ENCODE data around the gene FN3KRP.

FN3KRP gene

DNA sequence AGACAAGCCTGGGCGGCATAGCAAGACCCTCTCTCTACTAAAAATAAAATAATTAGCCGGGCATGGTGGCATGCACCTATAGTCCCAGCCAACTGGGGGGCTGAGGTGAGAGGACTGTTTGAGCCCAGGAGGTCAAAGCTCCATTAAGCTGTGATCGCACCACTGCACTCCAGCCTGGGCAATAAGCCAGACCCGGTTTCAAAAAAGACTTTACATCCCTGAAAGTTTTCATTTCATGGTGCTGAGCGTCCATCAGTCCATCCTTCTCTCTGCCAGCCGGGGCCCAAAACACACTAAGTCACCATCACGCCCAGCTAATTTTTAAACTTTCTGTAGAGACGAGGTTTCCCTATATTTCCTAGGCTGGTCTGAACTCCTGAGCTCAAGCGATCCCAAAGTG lies 28.6 kb upstream of the FN3KRP start:
- no peak for DNase-seq

DNA sequence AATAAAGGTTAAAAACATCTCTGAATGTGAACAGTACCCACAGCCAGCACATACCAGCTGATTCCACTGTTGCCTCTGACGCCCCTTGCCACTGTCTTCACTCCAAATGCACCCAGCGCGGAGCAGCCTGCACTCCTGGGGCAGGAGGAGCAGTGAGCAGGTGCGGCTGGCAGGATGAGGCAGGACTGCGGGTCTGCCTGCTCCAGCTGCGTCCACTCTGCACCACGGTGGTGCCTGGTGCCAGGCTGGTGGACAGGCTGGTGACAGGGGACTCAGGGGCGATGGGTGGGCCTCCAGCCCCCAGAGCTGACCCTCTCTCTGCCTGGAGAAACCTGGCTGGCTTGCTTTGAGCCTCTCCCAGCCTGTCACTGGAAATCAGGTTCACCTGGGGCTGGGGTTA lies 27.4 kb upstream of the FN3KRP start:
- DNase-seq: no peak

DNA sequence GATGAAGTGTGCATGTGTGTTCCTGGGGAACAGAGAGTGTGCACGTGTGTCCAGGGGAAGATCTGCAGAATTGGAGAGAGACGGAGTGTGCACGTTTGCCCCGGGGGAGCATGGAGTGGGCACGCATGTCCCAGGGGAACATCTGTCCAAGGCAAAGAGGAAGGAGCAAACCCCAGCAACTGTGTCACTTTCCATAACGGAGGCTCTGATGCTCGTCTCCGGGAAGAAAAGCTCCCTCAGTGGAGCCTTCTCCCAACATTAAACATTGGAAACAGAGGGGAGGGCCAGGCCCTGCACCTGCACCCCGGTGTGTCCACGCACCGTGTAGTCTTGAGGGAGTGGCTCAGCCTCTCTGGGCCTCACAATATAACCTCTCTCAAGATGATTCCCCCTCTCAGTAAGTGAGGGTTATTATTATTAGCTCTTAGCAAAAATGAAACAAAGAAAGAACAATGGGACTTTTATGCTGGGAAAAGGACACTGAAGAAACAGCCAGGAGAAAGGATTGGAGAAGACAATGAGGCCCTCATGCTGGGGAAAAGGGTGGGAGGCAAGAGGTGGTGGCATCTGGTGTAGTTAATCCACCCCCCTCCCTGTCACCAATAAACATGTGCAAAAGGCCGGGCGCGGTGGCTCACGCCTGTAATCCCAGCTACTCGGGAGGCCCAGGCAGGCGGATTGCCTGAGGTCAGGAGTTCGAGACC lies 25.6 kb upstream of the FN3KRP start:
- DNase-seq: no peak

DNA sequence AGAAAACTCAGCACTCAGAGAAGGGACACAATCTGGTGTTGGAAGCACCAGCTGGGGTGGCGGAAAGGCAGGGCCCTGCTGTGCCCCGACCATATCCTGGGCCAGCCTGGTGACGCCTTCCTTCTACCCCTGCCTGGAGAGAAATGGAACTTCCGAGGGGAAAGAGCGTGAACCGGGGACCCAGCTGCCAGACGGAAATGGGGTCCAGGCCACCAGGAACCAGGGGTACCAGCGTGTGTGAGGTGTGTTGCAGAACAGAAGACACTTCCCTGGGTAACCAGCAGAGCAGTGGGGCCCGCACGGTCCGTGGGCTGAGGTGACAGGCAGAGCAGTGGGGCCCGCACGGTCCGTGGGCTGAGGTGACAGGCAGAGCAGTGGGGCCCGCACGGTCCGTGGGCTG lies 24.8 kb upstream of the FN3KRP start:
- DNase-seq: no peak

DNA sequence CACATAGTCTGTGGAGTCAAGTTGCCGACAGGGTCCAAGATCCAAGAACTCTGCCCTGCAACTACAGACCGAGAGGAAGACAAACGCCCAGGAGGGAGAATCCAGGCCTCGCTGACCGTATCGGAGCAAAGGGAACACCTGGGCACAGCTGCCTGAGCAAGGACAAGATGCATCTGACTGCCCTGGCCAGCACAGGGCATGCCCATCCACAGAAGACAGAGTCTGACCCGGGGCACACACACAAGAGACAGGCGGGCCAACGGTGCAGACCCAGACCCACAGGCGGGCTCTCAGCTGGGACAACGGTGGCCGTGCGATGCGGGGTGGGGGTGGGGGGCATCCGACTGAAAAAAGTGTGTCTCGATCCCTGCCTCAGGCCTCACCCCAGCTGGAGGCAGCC lies 24.2 kb upstream of the FN3KRP start:
- DNase-seq: no peak

DNA sequence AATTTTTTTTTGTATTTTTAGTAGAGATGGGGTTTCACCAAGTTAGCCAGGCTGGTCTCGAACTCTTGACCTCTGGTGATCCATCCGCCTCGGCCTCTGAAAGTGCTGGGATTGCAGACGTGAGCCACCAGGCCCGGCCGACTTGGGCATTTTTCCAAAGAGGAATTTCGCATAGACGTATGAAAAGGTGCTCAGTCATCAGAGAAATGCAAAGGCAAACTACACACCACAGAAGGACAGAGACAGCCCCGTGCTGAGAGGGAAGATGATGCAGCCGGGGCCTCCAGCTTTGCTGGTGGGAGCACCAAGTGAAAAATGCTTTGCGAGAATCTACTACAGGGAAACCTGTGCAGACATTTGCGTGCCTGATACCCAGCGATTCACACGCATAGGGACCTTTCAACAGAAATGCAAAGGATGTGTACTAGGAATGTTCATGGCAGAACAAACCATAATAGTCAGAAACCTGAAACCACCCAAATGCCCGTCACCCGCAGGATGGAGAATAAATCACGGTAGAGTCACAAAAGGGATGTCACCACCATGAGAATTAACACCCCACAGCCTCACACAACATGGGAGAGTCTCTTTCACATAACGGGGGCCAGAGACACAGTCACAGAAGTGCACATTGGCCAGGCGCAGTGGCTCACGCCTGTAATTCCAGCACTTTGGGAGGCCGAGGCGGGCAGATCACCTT lies 23.2 kb upstream of the FN3KRP start:
- no peak for DNase-seq

DNA sequence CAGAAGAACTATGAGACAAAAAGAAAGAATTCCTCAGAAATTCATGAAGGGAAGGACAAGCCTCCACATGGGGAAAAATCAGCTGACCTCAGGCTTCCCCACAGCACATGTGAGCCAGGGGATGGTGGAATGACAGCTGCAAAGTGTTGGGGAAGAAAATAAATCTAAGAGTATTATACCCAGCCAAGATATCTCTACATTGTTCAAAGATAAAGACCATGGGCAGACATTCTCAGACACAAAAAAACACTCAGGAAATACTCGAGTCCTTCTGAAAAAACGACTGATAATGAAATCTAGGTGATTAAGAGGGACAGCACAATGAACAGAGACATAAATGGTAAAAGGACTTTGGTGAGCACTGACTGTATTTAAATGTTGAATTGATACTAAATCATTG lies 21.9 kb upstream of the FN3KRP start:
- no peak for DNase-seq

DNA sequence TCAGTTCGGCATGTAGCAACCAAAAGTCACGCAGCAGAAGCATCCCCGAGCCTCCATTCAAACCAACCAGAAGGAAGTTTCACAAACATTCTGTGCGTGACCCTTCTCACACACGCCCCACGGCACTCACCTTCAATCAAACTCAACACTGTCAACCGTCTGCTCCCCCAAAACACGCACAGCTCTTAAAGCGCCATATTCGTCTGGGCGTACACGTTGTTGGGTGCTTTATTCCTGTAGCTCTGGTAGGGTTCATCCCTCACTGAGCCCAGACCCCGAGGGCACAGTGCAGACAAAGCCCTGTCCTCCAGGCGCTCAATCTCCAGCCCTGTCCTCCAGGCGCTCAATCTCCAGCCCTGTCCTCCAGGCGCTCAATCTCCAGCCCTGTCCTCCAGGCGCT lies 20.2 kb upstream of the FN3KRP start:
- DNase-seq: no peak

DNA sequence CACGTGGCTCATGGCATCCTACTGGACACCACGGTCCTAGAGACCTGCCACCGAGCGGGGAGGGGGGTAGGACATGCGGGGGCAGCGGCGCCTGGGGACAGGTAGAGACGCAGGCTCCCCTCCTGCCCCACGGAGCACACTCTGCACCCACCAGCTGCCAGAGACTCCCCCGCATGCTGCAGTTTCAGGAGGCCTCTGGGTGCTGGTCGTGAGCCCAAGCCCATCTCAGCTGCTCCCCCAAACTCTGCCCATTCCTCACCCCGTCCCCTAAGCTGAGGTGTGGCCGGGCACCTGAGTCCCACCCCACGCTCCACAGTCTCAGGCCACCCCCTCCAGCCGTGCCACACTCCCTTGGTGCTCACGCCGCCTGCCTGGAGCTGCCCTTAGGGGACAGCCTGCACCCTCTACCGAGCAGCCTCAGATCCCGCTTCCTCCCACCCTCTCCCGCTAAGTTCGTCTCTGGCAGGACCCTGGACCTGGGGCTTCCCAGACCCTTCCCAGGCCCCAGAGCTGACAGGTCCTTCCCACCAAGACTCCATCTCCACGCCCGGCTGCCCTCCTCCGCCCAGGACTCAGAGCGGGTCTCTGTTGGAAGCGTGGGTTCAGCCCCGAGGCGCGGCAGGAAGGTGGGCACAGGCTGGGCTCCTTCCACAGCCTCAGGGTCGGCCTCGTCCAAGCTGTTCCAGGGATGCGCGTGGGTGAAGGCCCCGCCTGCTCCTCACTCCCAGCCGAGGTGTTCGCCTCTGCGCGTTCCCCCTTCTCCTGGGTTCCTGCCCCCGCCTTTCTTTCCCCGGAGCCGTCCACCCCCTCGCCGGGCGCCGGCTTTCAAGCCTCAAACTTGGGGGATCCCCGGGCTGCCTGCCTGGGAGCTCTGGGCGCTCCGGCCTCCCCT lies 19.3 kb upstream of the FN3KRP start:
- DNase-seq: no peak

DNA sequence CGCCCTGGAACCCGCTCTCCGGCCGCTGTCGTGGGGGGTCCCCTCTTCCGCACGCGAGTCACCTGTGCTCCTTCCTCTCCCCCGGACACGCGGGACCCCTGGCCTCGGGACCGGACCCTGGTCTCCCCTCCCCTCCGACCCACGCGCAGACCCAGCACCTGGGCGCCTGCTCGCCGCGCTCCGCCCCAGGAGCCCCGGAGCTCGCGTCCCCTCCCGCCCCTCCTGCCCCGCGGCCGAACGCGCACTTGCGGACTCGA lies 18.8 kb upstream of the FN3KRP start:
- DNase-seq: no peak

DNA sequence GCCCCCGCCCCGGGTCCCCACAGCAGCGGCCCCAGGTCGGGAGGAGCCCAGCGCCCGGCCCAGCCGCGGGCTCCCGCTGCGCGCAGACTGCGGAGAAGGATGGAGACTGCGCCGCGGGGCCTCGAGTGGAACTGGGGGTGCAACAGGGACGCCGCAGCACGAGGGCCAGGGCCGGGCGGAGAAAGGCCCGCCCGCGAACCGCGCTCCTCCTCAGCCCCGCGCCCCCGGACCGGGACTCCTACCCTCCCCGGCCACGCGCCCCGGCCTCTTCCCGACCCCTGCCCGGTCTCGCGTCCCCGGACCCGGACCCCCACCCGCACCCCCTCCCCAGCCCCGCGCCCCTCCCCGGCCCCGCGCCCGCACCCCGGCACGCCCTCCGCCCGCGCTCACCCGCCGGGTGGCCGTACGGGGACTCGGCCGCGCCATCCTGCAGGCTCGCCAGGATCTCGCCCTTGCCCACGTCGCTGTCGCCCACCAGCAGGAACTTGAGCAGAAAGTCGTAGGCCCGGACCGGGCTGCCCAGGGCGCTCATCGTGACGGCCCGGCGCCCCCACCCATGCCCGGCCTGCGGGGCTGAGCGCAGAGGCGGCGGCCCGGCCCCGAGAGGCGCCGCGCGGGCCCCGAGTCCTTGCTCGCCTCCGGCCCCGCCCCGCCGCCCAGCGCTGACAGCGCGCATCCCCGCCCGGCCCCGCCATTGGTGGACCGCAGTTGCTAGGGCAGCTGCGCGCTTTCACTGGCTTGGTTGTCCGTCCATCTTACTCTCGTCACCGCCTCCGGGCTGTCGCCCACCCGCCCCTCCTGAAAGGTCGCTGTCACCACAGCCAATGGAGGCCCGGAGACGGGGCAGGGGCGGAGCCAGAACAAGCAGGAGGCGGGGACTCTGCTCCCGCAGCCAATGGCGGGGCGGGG lies 18.2 kb upstream of the FN3KRP start, which contains the start of gene RAB40B:
RAB40B (minus strand) TSS at position 634 of the 909 bp plus-strand sequence; CDS start at position 532, 102 bp downstream.
- DNase-seq: peak; percentile 99

DNA sequence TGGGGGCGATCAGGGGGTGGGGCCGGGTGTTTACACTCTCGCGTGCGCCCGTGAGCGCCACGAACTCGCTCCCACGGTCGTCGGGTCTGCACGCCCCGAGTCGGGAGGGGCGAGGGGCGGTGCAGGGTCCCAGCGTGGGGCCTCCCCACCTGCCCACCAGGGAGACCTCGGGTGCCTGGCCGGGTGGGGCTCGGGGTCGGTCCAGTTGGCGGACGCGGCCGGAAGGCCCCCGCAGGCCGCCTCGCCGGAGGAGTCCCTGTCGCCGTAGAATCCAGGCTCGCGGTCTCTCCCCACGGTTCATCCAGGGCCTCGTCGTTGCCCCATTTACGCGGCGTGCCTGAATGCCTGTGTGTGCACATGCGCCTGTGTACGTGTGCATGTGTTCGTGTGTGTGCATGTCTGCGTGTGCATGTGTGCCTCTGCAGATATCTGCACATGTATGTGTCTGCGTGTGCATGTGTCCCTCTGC lies 17.5 kb upstream of the FN3KRP start:
- DNase-seq: no peak

DNA sequence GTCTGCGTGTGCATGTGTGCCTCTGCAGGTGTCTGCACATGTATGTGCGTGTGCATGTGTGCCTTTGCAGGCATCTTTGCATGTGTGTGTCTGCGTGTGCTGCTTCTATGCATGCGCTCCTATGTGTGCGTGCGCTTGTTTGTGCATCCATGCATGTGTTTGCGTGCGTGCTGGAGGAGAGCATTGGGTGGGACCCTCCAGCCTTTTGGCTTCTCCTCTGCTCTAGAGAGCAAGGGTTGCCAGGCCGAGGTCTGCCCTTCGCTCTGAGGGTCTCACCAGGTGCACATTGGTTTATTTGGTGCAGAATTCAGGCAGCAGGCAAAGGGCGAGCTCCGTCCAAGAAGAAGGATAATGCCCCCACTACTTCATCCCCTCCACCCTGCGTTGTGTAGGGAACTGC lies 17.0 kb upstream of the FN3KRP start:
- no peak for DNase-seq

DNA sequence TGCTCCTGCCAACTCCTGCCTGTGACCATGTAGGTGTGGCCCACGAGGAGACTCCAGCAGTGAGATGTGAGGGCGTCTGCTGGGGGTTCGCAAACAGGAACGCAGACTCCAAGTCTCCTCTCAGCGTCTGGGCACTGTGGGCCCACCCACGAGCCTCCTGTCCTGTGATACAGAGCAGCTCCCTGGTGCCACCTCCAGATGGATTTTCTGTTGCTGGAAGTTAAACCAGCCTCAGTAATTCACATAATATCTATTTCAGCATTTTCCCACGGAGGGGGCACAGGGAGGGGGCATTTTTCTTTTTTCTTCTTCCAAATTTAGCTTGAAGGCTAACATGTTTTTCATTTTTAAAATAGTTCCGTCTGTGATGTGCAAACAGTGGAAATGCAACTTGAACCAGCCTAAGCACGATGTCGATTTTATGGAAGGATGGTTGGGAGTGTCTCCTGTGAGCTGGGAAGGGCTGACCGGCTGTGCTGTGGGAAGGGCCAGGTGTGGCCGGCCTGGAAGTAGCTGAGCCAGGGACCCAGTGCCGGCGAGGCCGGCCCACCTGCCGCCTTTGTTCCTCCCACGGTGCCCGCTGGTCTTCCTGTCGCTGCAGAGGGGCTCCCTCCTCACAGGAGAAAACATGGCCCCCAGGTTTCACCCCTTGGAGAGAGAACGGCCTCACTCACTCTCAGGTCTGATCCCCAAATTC lies 14.1 kb upstream of the FN3KRP start:
- no peak for DNase-seq

DNA sequence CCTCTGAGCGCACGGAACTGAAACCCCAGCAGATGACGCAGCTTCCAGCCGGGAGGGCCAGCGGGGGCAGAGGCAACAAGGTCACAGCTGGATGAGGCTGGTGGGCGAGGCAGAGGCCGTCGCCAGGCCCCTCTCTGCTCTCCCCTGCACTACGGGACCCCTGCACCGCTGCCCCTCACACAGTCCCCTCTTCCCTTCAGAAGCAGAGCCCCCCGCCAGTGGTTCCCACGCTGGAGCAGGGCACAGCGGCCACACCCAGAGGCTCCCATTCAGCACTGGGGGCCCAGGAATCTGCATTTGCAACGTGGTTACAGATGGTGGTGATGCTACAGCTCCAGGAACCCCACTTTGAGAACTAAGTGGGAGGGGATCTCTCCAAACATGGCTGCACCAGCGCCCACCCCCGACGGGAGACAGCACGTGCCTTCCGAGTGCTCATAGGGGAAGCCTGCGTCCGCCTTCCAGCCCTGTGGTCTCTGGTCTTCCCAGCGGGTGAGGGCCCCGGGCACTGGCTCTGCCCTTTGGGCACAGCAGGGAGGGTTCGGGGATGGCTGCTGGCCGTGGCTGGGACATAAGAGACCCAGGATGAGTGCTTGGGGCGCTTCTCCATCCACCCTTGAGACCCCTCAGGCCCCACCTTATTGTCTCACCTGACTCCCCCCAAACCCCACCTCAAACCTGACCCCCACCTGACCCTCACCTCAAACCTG lies 13.3 kb upstream of the FN3KRP start:
- no peak for DNase-seq

DNA sequence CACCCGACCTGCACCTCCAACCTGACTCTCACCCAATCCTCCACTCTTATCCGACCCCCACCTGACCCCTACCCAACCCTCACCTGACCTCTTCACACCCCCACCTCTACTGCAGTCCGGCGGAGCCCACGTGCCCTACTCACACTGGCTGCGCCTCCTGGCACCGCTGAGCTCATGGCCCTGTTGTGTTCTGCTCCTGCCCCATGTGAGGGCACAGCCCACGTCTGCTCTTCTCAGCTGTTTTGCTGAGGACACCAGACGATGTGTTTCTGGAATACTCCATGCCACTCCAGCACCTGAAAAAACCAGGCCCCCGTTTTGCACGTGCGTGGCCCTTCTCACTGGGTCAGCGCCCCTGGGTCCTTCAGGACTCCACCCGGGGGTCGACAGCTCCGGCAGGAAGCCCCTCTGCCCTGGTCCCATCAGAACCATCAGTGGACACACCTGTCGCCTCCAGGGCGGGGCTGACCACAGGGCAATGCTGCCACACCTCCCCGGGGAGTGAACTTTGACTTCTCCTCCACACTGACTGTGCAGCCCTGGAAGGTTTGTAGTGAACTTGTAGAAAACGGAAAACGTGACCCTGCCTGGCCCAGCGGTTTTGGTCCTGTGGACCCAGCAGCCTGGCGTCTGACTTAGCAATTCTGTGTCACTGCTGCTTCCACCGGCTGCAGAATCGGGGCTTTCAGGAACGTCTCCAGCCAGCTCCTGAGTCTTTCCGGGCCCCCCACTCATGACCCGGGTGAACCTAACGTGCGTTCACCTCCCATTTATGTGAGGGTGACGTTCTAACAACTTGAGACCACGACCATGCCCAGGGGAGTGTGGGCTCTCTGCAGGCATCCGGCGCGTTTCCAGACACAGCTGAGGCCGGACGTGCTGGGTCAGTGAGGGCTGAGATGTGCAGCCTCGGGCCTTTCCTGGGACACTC lies 12.3 kb upstream of the FN3KRP start:
- no peak for DNase-seq

DNA sequence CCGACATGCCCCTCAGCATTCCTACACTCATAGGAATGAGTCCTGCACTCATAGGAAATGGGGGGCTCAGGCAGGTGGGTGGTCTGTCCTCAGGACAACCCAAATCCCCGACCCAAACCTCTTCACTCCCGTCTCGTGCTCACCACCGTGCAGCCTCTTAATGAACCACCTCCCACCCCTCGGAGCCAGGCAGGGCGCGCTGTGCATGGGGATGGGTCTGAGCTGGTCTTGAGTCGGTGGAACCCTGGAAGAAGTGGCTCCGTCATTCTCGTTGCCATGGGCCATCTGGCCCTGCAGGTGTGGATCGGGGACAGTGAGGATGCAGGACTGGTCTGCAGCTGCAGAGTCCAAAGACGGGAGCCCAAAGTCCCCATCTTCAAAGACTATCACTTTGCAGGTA lies 11.6 kb upstream of the FN3KRP start:
- no peak for DNase-seq

DNA sequence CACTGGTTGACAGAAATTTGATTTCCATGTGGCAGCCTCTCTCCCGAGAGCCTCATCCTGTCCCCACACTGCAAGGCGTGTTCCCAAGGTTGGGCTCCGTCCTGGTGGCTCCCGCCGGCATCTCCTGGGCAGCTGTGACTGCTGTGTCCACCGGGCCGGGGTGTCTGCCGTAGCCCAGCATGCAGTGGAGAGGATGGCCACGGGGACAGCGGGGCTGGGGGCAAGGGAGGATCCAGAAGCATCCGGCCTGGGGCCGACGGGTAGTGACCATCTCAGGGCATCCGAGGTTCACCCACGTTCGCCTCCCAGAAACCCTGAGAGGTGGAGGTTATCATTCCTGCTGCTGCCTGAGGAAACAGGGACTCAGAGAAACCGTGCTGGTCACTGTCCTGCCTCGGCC lies 10.8 kb upstream of the FN3KRP start:
- no peak for DNase-seq

DNA sequence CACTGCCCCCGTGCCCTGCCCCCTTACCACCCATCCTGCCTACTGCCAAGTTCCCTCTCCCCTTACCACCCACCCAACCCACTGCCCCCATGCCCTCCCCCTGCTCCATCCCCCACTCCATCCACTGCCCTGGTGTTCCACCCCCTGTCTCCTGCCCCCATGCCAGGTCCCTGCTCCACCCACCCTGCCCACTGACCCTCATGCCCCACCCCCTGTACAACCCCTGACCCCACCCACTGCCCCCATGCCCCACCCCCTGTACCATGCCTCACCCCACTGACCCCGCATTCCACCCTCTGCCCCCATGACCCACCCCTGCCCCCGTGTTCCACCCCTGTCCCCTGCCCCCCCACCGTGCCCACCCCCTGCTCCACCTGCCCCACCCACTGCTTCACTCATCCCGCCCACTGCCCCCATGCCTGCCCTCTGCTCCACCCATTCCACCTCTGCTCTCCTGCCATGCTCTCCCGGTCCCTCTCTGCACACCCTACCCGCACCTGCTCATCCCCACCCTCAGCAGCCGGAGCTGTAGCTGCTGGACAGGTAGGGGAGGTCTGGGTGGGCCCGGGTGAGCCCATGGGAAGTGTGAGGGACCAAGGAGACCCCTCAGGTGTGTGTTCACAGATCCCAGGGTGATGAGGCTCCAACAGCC lies 7.4 kb upstream of the FN3KRP start:
- DNase-seq: no peak
